HEK293T (cell line): ENCODE results near the gene PLLP.

Source experiments
- BHLHE40 ChIP-seq: fragments of 450-650 bp; IDR thresholded peaks from 2 replicates; pipeline ENCODE4 v1.6.1; 2016; ENCODE audit warnings: mild to moderate bottlenecking, moderate library complexity, borderline replicate concordance
- CTBP1 ChIP-seq: fragments of 450-650 bp; IDR thresholded peaks from 2 replicates; pipeline ENCODE4 v1.6.1; 2016; ENCODE audit warnings: borderline replicate concordance
- HDGF ChIP-seq: fragments of 450-650 bp; IDR thresholded peaks from 2 replicates; pipeline ENCODE4 v1.6.1; 2017; ENCODE audit warnings: antibody characterized with exemption, borderline replicate concordance

- no peak for TF ChIP-seq BHLHE40
- no peak for TF ChIP-seq HDGF
- no peak for TF ChIP-seq CTBP1
Observed at GRCh38 chr16:57224651-57225335, 59.7 kb downstream of the PLLP start.
